GM21381 (cell line): ENCODE measurements around the gene CHRD.

ENCODE experiments used
- ATAC-seq: cut with Tn5 transposase; IDR thresholded peaks from one replicate; pipeline ENCODE4 v1.9.1; 2021; ENCODE audit warnings: mild to moderate bottlenecking, moderate library complexity; ENCODE audit not compliant: unreplicated experiment

CHRD gene

DNA sequence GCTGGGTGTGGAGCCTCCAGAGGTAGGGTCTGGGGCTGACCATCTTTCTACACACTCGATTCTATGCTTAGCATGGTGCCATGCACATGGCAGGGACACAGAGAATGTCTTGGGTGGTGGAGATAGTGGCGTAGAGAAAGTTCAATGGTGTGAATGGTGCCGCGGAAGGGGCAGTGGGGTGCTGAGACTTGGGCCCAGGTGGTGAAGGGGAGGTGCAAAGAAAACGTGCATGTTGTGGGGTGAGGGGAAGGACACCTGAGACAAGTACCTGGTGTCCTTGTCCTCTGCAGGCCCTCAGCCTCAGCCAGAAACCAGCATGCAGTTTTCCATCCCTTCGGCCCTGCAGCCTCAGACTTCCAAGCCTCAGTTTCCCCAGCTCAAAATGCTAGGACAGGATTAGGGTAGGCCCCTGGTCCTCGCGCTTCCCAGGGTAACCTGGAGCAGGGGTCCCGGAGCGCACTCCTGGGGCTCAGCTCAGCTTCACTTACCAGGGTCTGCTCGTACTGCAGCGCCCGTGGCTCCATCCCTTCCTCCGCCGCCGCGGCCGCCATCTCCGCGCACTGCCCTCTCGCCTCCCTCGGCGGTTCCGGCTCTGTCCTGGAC lies 18.8 kb upstream of the CHRD start:
- ATAC-seq: peak; percentile 0

DNA sequence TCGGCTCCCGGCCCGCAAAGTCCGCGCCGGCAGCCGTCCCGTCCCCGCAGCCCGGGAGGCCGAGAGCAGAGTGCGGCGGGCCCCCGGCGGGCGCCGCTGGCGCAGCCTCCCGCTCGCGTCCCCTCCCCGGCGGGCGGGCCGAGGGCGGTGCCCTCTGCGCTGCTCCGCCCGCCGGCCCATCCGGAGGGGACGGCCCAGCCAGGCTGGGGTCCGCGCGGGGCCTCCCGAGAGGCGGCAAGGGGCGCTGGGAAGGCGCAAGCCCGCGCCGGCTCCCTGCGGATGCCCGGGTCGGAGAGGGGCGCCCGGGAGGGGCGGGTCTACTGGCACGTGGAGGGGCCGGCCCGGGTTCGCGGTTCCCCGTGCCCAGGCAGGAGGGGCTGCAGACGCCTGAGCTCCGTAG lies 18.3 kb upstream of the CHRD start, which contains the start of the genes CLCN2 and POLR2H:
TSS of gene CLCN2 (minus strand) at position 74 of the 400 bp plus-strand sequence. CDS start 126 bp downstream, outside the sequence.
TSS of gene POLR2H (plus strand) at position 179 of the 400 bp plus-strand sequence. CDS start 1,783 bp downstream, outside the sequence.
- peak; percentile 44 for ATAC-seq

DNA sequence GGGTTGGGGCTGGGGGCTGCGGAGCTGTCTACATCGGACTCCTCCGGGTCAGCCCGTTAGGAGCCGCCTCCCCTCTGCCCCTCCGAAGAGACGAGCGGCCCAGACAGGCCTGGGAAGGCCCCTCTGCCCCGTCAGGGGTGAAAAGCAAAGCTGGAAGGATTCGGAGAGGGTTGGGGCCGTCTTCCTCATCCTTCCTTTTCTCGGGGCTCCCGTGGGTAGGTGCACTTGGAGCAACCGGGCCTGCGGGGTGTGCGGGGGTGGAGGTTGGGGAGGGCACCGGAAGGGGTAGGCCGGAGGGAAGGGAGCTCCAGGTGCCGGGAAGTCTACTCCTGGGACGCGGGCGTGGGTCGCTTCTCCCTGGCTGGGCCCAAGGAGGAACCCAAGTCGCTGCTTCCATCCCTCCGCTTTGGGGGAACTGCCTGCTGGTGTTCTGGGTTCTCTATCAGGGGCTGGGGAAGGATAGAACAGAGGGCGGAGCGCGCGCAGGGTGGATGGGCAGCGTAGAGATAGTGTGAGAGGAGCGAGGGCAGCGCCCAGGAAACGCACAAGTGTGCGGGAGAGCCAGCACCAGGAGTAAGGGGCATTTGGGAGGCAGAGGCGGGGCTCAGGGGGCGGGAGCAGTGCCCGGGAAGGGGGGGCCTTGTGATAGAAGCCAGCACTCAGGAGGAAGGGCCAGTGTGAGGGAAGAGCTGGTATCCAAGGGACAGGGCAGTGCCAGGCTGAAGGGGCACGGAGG lies 17.8 kb upstream of the CHRD start:
- peak; percentile 4 for ATAC-seq

DNA sequence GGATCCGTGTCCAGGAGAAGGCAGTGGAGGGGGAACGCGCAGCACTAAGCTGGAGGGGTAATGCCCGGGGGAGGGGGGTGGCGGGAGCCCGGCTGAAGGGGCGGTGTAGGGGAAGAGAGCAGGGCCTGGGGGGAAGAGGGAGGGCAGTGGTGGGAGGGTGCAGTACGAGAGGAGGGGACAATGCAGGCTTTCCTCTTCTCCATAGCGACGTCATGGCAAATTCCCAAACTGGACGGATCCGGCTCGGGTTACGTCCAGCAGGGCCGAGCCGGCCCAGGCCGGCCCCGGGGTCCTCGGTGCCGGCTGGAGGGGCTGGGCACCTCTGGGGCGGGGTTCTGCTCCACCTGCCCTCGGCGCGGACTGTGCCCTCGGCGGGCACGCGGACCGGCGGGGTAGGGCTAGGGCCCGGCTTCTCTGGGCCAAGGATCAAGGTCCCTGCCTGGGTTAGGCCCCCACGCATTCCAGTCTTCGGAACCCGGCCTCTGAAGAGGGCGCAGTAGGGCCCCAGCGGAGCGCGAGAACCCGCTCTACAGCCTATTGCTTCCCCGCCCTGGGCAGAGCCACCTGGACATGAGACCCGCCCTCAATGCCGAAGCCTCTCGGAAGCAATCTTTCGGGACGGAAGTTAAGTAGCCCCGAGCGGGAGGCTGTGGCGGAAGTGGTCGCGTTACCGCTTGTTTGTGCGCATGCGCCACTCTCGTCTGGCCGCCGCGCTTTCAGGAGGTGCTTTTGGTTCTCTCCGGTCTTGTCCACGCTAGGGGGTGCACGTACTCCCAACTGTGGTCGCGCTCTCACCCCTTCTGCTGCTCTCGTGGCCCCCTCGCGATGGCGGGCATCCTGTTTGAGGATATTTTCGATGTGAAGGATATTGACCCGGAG lies 16.9 kb upstream of the CHRD start:
- peak; percentile 80 for ATAC-seq

DNA sequence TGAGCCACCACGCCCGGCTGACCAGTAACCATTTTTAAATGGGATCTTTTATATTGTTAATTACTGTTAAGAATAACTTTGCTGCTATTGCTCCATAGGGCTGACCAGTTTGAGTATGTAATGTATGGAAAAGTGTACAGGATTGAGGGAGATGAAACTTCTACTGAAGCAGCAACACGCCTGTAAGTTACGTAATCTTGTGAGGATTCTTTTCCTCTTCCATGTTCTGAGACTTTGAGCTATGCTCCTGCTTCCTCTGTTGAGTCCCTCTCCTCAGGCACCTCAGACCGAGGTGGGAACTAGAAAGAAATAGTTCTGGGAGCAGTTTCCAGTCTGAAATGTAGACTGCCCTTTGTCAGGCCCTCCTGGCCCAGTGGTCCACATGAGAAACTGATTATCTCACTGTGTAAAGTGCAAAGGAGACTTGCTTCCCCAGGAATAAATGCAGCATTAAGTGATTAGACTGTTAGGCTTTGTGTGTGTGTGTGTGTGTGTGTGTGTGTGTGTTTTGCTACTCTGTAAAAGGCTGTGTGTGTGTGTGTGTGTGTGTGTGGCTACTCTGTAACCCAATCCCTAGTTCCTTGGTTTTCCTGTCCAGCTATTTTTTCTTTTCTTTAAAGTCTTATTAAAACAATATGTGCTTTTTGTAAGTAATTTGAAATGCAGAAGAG lies 13.1 kb upstream of the CHRD start:
- ATAC-seq: no peak

DNA sequence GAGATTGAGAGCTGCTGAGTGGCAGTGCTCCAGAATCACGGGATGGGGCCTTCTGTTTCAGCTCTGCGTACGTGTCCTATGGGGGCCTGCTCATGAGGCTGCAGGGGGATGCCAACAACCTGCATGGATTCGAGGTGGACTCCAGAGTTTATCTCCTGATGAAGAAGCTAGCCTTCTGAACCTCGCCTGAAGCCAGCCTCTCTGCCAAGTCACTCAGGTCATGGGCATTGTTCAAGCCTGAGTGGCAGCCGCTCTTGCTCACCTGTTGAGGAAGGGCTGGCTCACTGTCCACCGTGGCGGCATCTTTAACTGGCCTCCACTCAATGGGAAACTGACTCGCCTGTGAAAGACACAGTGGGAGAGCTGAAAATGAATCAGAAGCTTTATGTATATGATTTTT lies 11.7 kb upstream of the CHRD start:
- no peak for ATAC-seq

DNA sequence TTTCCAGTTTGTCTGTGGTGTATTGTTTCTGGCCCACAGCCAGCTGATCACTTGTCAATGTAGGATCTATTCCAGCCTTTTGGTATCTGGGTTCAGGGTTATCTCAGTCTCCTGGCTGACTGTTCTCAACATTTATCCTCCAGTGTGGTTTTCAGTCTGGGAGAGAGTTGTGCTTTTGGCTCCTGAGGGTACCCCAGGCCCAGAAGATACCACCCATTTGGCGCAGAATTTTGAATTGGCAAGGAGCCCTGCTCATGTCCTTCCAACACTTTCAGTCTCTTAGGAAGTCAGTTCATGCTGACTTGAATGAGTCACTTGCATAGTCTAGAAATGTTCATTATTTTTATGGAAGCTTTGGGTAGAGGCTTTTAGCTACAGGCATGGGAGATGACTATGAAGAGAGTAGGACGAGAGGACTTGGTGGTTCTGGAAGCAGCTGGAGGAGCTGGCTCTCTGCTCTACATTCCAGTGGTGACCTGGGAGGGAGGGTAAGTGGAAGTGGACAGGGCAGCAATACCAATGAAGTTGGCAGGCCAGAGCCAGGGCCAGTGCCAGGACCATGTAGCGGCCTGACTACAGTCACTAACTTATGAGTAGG lies 11.2 kb upstream of the CHRD start:
- no peak for ATAC-seq

DNA sequence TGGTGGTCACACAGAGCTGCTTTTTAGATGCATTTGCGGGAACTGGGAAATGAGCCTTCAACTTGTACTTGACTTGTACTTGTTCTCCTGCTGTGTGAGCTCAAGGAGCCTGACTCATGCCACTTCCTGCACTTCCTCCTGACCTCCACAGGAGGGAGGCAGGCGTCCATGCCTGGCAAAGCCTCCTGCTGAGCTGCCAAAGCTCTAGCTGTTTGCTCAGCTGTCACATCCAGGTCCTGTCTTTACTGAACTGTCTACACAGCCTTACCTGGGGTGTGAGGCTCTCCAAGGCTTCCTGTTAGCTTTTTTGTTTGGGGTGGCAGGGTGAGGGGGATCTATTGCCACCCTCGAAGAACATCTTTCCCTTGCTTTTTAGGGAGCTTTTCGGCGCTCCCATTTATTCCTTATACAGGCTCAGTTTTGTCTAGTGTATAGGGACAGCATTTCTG lies 8.3 kb upstream of the CHRD start:
- peak; percentile 70 for ATAC-seq

DNA sequence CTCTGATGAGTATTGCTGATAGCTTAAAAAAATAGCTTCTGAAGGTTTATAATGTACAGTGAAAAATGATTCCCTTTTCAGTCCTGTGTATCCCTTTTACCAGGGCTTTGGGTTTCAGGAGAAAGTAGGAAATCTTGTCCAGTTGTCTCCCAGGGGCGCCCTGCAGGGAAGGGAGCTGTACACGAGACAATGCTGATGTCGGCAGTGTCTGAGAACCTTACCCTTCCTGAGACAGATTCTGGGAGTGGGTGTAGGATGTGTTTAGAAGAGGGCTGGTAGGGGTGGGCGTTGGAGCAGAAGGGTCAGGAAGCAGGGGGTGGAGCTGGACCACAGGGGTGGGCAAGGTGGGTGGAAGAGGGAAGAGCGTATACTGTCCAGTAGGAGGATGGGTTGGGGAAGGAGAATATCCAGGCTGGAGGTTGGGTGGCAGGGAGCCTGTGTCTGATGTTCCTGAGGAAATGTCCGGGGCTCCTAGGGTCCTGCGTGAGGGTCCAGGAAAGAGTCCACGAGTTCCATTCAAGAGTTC lies 7.5 kb upstream of the CHRD start:
- no peak for ATAC-seq

DNA sequence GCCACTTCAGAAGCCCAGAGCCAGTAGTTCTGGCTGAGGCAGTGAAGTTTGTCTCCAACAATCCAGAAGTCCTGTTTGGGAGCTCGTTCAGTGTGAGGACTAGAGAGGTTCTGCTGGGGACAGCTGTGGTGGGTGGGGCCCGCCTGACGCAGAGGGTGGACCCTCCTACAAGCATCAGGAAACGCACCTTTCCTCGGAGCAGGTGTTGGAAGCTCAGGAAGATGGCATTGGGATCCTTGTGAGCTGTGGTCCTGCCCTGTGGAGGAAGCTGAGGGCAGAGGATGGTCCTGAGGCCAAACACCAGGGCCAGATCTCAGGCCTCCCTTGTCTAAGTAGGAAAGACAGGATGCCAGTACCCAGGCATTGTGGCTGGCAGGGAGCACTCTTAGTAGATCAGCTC lies 6.9 kb upstream of the CHRD start:
- no peak for ATAC-seq

DNA sequence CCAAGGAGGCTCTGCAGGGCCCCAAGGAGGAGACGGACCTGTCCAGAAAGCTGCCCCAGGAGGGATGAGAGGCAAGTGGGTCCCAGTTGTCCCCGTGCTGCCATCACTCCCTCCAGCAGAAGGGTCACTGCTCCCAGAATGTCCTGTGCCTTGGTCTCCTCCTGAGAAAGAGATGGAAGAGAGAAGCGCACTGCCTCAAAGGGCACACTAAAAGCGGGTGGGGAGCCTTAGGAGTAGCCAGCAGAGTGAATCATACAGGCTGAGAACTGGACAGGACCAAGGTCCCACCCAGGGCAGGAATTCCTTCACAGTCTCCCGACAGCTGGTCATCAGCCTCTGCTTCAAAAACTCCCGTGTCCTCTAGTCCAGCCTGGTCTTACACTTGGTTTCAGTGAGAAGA lies 6.4 kb upstream of the CHRD start:
- no peak for ATAC-seq

DNA sequence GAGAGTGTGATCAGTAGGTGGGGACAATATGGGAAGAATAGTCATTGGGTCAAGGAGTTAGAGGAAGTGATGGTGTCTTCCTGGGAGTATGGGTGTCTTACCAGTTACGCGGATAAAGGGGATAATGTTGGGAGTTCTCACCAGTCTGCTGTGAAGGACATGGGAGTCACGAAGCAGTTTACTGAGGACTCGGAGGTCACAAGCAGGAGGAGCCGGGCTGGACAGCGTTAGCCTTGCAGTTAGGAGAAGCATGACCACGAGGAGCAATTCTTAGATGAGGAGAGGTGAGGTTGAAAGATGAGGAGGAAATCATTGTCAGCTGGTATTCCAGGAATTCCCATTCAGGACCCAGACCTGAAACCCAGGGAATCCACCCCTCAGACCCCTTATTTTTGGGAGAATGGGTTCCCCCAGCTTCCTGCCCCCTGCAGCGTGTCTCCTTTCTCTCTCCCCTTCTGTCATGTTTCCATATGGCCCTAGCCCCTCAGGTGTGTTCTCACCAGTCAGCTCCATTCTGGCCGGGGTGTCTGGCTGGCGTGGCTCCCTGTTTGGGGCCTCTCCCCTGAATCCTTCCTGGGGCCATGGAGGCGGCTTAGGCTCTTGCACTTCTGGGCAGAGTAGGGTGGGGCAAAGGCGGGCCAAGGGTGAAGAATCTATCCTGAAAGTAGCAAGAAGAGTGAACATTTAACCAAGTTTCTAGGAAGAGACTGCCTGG lies 4.0 kb upstream of the CHRD start:
- no peak for ATAC-seq

DNA sequence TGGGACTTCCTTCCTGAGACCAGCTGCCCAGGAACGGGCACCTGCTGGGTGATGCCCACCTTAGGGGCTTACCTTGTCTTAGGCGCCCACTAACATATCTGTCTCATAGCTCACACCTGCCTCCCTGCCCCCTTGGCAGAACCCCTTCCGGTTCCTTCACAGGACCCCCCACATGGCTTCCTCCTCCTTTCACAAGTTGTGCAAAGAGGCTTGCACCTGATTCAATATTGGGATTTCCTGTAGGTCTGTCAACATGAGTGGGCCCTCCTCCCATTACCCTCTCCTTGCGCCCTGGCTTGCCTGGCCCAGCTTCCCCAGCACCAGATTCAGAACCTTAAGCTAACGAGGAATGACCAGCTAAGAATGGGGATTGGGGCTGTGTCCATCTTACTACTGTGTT lies 2.5 kb upstream of the CHRD start:
- no peak for ATAC-seq

DNA sequence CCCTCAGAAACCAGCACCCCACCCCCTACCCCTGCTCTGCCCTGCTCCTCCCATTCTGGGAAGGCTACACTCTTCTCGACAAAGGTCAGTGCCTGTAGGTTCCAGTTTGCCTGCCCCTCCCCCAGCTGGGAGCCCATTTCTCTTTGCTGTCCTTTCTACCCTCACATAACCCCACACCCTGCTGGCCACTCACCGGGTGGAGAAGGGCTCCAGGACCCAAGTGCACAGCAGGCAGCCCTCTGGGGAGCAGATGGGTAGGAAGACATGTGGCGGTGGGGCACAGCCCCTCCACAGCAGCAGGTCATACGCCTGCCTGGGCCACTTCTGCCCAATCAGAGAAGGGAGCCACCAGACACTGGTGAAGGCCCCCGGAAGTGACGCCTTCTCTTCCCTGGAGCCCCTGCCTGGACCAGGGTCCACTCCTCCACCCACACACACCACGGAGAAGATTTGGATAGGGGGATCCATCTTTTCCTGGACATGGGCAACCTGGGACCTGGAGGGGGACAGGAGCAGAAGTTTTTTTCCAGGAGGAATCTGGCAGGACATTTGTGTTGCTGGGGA lies 1.9 kb upstream of the CHRD start, which contains the start of gene THPO:
TSS of gene THPO (minus strand) at position 326 of the 564 bp plus-strand sequence. CDS start 1,948 bp downstream, outside the sequence.
- no peak for ATAC-seq

DNA sequence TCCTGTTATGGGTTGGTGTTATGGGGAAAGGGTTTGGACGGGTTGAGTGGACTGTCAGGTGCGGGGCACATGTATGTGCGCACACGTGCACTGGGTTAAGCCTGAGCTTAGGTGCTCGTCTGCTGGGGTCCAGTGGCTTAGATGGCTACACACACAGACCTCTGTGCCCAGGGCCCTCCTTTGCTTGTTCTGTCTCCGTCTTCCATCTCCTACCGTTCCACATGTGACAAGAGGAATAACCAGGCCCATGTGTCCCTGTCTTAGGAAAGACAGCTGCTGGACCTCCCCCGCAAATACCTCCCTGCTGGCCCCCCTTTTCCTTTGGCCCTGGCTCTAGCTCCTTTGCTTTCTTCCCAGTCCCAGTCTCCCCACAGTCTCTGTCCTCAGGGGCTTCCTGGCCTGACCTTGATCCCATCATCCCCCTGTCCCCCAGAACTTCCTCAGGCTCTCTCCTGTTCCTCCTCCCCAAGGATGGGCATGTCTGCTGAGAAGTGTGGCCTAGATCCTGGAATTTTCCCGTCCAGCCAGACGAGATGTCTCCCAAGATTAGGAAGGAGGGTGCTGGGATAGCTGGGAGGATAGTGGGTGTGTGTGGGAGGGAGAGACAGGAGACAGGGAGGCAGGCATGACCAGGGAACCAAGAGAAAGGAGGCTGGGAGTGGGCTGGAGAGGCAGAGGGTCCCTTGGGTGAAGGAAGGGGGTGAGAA lies 1.1 kb upstream of the CHRD start:
- no peak for ATAC-seq

DNA sequence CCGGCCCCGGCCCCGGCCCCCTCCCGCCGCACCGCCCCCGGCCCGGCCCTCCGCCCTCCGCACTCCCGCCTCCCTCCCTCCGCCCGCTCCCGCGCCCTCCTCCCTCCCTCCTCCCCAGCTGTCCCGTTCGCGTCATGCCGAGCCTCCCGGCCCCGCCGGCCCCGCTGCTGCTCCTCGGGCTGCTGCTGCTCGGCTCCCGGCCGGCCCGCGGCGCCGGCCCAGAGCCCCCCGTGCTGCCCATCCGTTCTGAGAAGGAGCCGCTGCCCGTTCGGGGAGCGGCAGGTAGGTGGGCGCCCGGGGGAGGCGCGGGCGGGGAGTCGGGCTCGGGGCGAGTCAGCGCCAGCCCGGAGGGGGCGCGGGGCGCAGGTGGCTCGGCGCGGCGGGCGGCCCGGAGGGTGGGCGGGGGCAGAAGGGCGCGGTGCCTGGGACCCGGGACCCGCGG lies 352 bp downstream of the CHRD start:
- no peak for ATAC-seq

DNA sequence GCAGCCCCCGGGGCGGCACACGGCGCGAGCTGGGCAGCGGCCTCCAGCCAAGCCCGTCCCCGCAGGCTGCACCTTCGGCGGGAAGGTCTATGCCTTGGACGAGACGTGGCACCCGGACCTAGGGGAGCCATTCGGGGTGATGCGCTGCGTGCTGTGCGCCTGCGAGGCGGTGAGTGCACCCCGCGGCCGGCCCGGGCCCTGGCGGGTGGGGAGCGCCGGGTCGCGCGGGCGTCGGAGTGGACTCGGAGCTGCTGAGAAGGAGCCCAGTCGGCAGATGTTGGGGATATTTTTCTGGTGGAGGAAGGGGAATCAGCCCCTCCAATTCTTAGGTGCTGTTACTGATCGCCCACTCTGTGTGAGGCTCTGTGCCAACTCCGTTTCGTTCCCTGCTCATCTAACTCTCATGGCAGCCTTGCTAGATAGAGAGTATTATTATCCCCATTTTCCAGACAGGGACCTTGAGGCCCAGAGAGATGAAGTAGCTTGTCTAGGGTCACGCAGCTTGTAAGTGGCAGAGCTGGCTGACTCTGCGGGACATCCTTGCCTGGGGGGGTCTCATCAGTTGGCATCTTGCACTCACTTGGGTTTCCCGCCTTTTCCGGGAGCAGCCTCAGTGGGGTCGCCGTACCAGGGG lies 890 bp downstream of the CHRD start:
- no peak for ATAC-seq
